Panc1 (cell line): ENCODE measurements around the gene SCN1B. TPM values are rescaled to one million over a fixed set of nuclear protein-coding genes. Genes with fewer than 3 reads are reported as not detected.

Source experiments
- ATAC-seq: fragments of 200-7000 bp; cut with Tn5 transposase; 2 replicates; pipeline ENCODE4 v1.9.1; 2020; ENCODE audit warnings: mild to moderate bottlenecking, moderate library complexity
- BruUV-seq: library from RNA; stranded (reverse); fragments of 400-500 nt; replicated peaks from 2 replicates; lab custom pipeline; 2021; lab: Mats Ljungman, UMichigan
- CTCF ChIA-PET: fragments of 300-600 bp; sonication (Branson Sonifier 250); formaldehyde crosslinking; loops from one replicate; lab custom pipeline; 2022; ENCODE audit warnings: antibody characterized with exemption; lab: Charles Lee
- POLR2A ChIA-PET: fragments of 300-600 bp; sonication (Branson Sonifier 250); formaldehyde crosslinking; loops from one replicate; lab custom pipeline; 2022; ENCODE audit warnings: antibody characterized with exemption; lab: Charles Lee
- DNase-seq: peaks from one replicate; pipeline ENCODE4 v3.0.0-alpha.2; 2010; ENCODE audit warnings: low read depth, low spot score
- H3K27ac ChIP-seq: 2 replicates; pipeline ENCODE4 v1.5.1; 2011; ENCODE audit warnings: mild to moderate bottlenecking, low read length, inconsistent platforms
- H3K27me3 ChIP-seq: fragments of 200-500 bp; sonication (Bioruptor generic); 2 replicates; pipeline ENCODE4 v1.6.0; 2014; ENCODE audit warnings: low read length, inconsistent platforms; ENCODE audit not compliant: control insufficient read depth, insufficient read depth
- H3K36me3 ChIP-seq: fragments of 200-500 bp; sonication (Bioruptor generic); 2 replicates; pipeline ENCODE4 v1.5.1; 2014; ENCODE audit warnings: inconsistent platforms, mild to moderate bottlenecking, low read length, moderate library complexity; ENCODE audit not compliant: control insufficient read depth, insufficient read depth
- H3K4me1 ChIP-seq: 2 replicates; pipeline ENCODE4 v1.5.1; 2011; ENCODE audit warnings: inconsistent platforms, mild to moderate bottlenecking, low read length, moderate library complexity; ENCODE audit not compliant: control insufficient read depth, insufficient read depth
- H3K4me3 ChIP-seq, 2 experiments: 2 replicates each; pipeline ENCODE4 v1.5.1; 2011 to 2012; ENCODE audit warnings: low read depth in 2 of 2, low read length in 2 of 2, mild to moderate bottlenecking in 2 of 2, inconsistent platforms in 1 of 2, moderate library complexity in 1 of 2
- H3K9me3 ChIP-seq: fragments of 200-500 bp; sonication (Bioruptor generic); 2 replicates; pipeline ENCODE4 v1.5.1; 2014; ENCODE audit warnings: low read depth, mild to moderate bottlenecking, inconsistent platforms, low read length, moderate library complexity; ENCODE audit not compliant: control insufficient read depth, insufficient read depth
- CTCF ChIP-seq: fragments of 450-650 bp; IDR thresholded peaks from 2 replicates; pipeline ENCODE4 v1.5.1; 2017; ENCODE audit warnings: mild to moderate bottlenecking
- POLR2AphosphoS5 ChIP-seq: IDR thresholded peaks from 2 replicates; pipeline ENCODE4 v1.6.1; 2012; ENCODE audit warnings: mild to moderate bottlenecking, low read depth, low read length, moderate library complexity
- REST ChIP-seq, 2 experiments: IDR thresholded peaks; 2 replicates each; pipeline ENCODE4 v1.6.1; 2011 to 2012; ENCODE audit warnings: low read depth in 2 of 2, control low read depth in 1 of 2, low read length in 1 of 2, mild to moderate bottlenecking in 1 of 2, moderate library complexity in 1 of 2; ENCODE audit not compliant: insufficient read depth in 1 of 2
- SIN3A ChIP-seq: IDR thresholded peaks from 2 replicates; pipeline ENCODE4 v1.6.1; 2012; ENCODE audit warnings: low read depth, mild to moderate bottlenecking, low read length, moderate library complexity, borderline replicate concordance; ENCODE audit not compliant: insufficient read depth
- TCF7L2 ChIP-seq: IDR thresholded peaks from 2 replicates; pipeline ENCODE4 v1.6.1; 2011; ENCODE audit warnings: mild to moderate bottlenecking, low read depth, low read length, inconsistent platforms
- in situ Hi-C: cut with HindIII; loops from 2 replicates; pipeline ENCODE4 v1.10.0; 2016; ENCODE audit warnings: low sequenced_read_pairs, low pct_unique_long_range_greater_than_20kb
- intact Hi-C: fragments of 100-400 bp; cut with micrococcal nuclease; formaldehyde crosslinking; loops from one replicate; pipeline ENCODE4 v1.10.0; 2022; ENCODE audit not compliant: unreplicated experiment
- total RNA-seq: library from RNA; stranded (reverse); gene quantifications from one replicate; pipeline ENCODE4 v1.2.1, GENCODE V29; 2021; ENCODE audit not compliant: unreplicated experiment

Gene SCN1B
- total RNA-seq, 1 experiment from 2014 or later, result 4.6 TPM

- no peaks in the 10 kb centered on the region for H3K4me1 ChIP-seq
- H3K27ac ChIP-seq, result no peak overlapping the region
- intact Hi-C loops, result no loop called here
- peaks cover 2% of the 10 kb centered on the region; the same call in 1 of the 2 replicates for H3K27me3 ChIP-seq
- DNase-seq (no peak), ATAC-seq (no peak)
- CTCF ChIA-PET, result interaction anchor here (0.7 kb wide), 1 partner anchor 146 kb away, joined by 7 read pairs; no protein-coding TSS in a partner anchor
- no peaks in the 10 kb centered on the region for H3K36me3 ChIP-seq
- TF ChIP-seq TCF7L2 (no peak), REST (IDR thresholded peaks at IDR 0.05; ENCODE audit: insufficient read depth in 1 of 2, low read depth in 2 of 2, low read length in 1 of 2) (no peak), POLR2AphosphoS5 (no peak), SIN3A (no peak), CTCF (no peak)
- H3K4me3 ChIP-seq, result no peak overlapping the region
- in situ Hi-C loops, result no loop called here
- BruUV-seq, result no TSS peak
- H3K9me3 ChIP-seq, result no peaks in the 10 kb centered on the region
- POLR2A ChIA-PET, result no interaction called here
Measured at GRCh38 chr19:35059799-35060091, 29.5 kb downstream of the SCN1B start.

- no TSS peak for BruUV-seq
- Histone ChIP-seq H3K4me1 (no peaks in the 10 kb centered on the region), H3K36me3 (no peaks in the 10 kb centered on the region), H3K9me3 (no peaks in the 10 kb centered on the region), H3K4me3 (no peak overlapping the region), H3K27ac (no peak overlapping the region), H3K27me3 (peaks cover 2% of the 10 kb centered on the region; the same call in 1 of the 2 replicates)
- in situ Hi-C loops, result no loop called here
- DNase-seq, result no peak
- POLR2A ChIA-PET, result no interaction called here
- ATAC-seq, result no peak
- CTCF ChIA-PET, result no interaction called here
- TF ChIP-seq CTCF (no peak), POLR2AphosphoS5 (no peak), REST (IDR thresholded peaks at IDR 0.05; ENCODE audit: insufficient read depth in 1 of 2, low read depth in 2 of 2, low read length in 1 of 2) (no peak), TCF7L2 (no peak), SIN3A (no peak)
- intact Hi-C loops, result no loop called here
Measured at GRCh38 chr19:35060160-35060855, 30.0 kb downstream of the SCN1B start.
